Right forelimb (tissue), 1 donor: ENCODE data around the gene MIA2.
"Not testable (repeated sequence)": the region's sequence is repeated elsewhere in the genome, so short reads cannot be mapped to it uniquely, and the experiment has no call there.

Source experiments
- DNase-seq: peaks from one replicate; pipeline ENCODE4 v3.0.0-alpha.2; 2018

The MIA2 gene

GRCh38 chr14:39342768-39343167 is 109.1 kb downstream of the MIA2 start:
- no peak for DNase-seq

GRCh38 chr14:39343614-39344013 is 109.9 kb downstream of the MIA2 start:
- no peak for DNase-seq

GRCh38 chr14:39350866-39351265 is 117.2 kb downstream of the MIA2 start:
- DNase-seq, result no peak

GRCh38 chr14:39351708-39352107 is 118.0 kb downstream of the MIA2 start:
- no peak for DNase-seq

GRCh38 chr14:39359069-39359468 is 125.4 kb downstream of the MIA2 start:
- not testable (repeated sequence) for DNase-seq

GRCh38 chr14:39360316-39360715 is 126.6 kb downstream of the MIA2 start:
- no peak for DNase-seq

- not testable (repeated sequence) for DNase-seq
These were observed 127.8 kb downstream of the MIA2 start for GRCh38 chr14:39361556-39361955.

GRCh38 chr14:39364509-39364908 is 130.8 kb downstream of the MIA2 start:
- DNase-seq, result no peak

GRCh38 chr14:39365354-39365753 is 131.6 kb downstream of the MIA2 start:
- no peak for DNase-seq

GRCh38 chr14:39366460-39367386 is 133.0 kb downstream of the MIA2 start:
- no peak for DNase-seq

- DNase-seq, result no peak
These were observed 133.7 kb downstream of the MIA2 start for GRCh38 chr14:39367387-39367751.

GRCh38 chr14:39368261-39368959 is 134.7 kb downstream of the MIA2 start:
- peak; percentile 67 for DNase-seq

GRCh38 chr14:39369029-39369428 is 135.3 kb downstream of the MIA2 start:
- DNase-seq, result no peak

- DNase-seq, result no peak
These were observed 136.7 kb downstream of the MIA2 start for GRCh38 chr14:39370415-39370814.

- no peak for DNase-seq
These were observed 138.9 kb downstream of the MIA2 start for GRCh38 chr14:39372656-39373055.

GRCh38 chr14:39374851-39375250 is 141.1 kb downstream of the MIA2 start:
- no peak for DNase-seq

- DNase-seq, result no peak
These were observed 143.1 kb downstream of the MIA2 start for GRCh38 chr14:39376667-39377403.

GRCh38 chr14:39381366-39381765 is 147.7 kb downstream of the MIA2 start:
- no peak for DNase-seq

GRCh38 chr14:39382463-39382862 is 148.7 kb downstream of the MIA2 start:
- no peak for DNase-seq

GRCh38 chr14:39383026-39383660 is 149.4 kb downstream of the MIA2 start:
- no peak for DNase-seq

- DNase-seq, result no peak
These were observed 150.0 kb downstream of the MIA2 start for GRCh38 chr14:39383741-39384140.

- DNase-seq, result no peak
These were observed 150.5 kb downstream of the MIA2 start for GRCh38 chr14:39384177-39384576.

- DNase-seq, result no peak
These were observed 159.6 kb downstream of the MIA2 start for GRCh38 chr14:39393289-39393688.
